ENCODE results near the gene NEUROG2.
"Not testable (repeated sequence)": the region's sequence is repeated elsewhere in the genome, so short reads cannot be mapped to it uniquely, and the experiment has no call there.

Gene NEUROG2

DNA sequence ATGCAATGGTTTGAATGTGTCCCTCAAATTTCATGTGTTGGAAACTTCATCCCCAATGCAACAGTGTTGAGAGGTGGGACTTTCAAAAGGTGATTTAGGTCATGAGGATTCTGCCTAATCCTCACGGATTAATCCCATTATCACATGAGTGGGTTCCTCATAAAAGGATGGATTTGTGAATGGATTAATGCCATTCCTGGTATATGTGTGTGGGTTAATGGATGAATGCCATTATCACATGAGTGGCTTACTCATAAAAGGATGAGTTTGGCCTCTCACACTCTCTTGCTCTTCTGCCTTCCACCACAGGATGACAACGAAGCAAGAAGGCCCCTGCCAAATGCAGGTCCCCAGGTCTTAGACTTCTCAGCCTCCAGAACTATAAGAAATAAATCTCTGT is 30.5 kb upstream of the NEUROG2 start:
- H3K79me2 ChIP-seq (ENCODE audit: control insufficient read depth, insufficient read depth, low read length, unreplicated experiment), result no peaks in the 10 kb centered on the region
- no peaks in the 10 kb centered on the region for H3K36me3 ChIP-seq (ENCODE audit: insufficient read depth, low read length)
- H3K27me3 ChIP-seq (ENCODE audit: insufficient read depth, low read length), result no peaks in the 10 kb centered on the region
- H2AFZ ChIP-seq (ENCODE audit: low read length, unreplicated experiment), result no peak overlapping the region
- no peak overlapping the region for H3K27ac ChIP-seq (ENCODE audit: low read depth, low read length)
- H3K4me3 ChIP-seq (ENCODE audit: low read depth, low read length), result no peak overlapping the region
- peaks cover 10% of the 10 kb centered on the region for H3K4me1 ChIP-seq (ENCODE audit: control insufficient read depth, insufficient read depth, low read length, unreplicated experiment)

DNA sequence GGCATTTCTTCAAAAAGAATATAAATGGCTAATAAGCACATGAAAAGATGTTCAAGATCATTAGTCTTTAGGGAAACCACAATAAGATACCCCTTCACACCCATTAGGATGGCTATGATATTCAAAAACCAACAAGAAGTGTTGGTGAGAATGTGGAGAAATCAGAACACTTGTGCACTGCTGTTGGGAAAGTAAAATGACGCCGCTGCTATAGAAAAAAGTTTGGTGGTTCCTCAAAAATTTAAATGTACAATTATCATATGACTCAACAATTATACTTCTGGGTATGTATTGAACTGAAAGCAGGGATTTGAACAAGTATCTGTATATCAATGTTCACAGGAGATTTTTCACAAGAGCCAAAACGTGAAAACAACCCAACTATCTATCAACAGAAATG is 29.4 kb upstream of the NEUROG2 start:
- H3K4me3 ChIP-seq (ENCODE audit: low read depth, low read length), result no peak overlapping the region
- no peaks in the 10 kb centered on the region for H3K79me2 ChIP-seq (ENCODE audit: control insufficient read depth, insufficient read depth, low read length, unreplicated experiment)

DNA sequence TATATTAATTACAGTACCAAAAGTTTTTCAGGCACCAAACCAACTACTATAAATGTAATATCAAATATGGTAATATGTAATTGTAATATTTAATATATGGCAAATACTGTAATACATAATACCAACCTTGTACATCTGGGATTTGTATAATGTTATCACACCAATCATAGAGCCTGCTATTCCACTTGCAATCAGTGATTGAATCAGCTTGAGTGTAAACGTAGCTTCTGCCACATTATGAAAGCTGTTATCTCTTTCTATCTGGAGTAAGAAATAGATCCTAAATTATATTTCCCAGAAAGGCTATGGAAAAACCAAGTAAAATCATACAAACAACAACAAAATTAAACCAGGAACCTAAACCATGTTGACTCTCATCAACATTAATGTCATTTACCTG is 24.7 kb upstream of the NEUROG2 start:
- H2AFZ ChIP-seq (ENCODE audit: low read length, unreplicated experiment), result no peak overlapping the region
- no peak overlapping the region for H3K4me3 ChIP-seq (ENCODE audit: low read depth, low read length)
- no peaks in the 10 kb centered on the region for H3K36me3 ChIP-seq (ENCODE audit: insufficient read depth, low read length)

More for the DNA sequence above, 29.4 kb upstream of the NEUROG2 start:
- no peaks in the 10 kb centered on the region for H3K27me3 ChIP-seq (ENCODE audit: insufficient read depth, low read length)
- no peak overlapping the region for H2AFZ ChIP-seq (ENCODE audit: low read length, unreplicated experiment)
- H3K4me1 ChIP-seq (ENCODE audit: control insufficient read depth, insufficient read depth, low read length, unreplicated experiment), result no peaks in the 10 kb centered on the region
- no peaks in the 10 kb centered on the region for H3K36me3 ChIP-seq (ENCODE audit: insufficient read depth, low read length)
- no peak overlapping the region for H3K27ac ChIP-seq (ENCODE audit: low read depth, low read length)

GRCh38 chr4:112536123-112536522 is 20.1 kb upstream of the NEUROG2 start:
- Histone ChIP-seq H3K36me3 (ENCODE audit: insufficient read depth, low read length) (no peaks in the 10 kb centered on the region), H3K4me3 (ENCODE audit: low read depth, low read length) (no peak overlapping the region), H3K27me3 (ENCODE audit: insufficient read depth, low read length) (no peaks in the 10 kb centered on the region), H3K27ac (ENCODE audit: low read depth, low read length) (no peak overlapping the region), H3K79me2 (ENCODE audit: control insufficient read depth, insufficient read depth, low read length, unreplicated experiment) (no peaks in the 10 kb centered on the region), H2AFZ (ENCODE audit: low read length, unreplicated experiment) (no peak overlapping the region), H3K4me1 (ENCODE audit: control insufficient read depth, insufficient read depth, low read length, unreplicated experiment) (peaks cover 5% of the 10 kb centered on the region)

More for the DNA sequence above, 24.7 kb upstream of the NEUROG2 start:
- no peak overlapping the region for H3K27ac ChIP-seq (ENCODE audit: low read depth, low read length)
- H3K79me2 ChIP-seq (ENCODE audit: control insufficient read depth, insufficient read depth, low read length, unreplicated experiment), result no peaks in the 10 kb centered on the region
- H3K27me3 ChIP-seq (ENCODE audit: insufficient read depth, low read length), result no peaks in the 10 kb centered on the region
- H3K4me1 ChIP-seq (ENCODE audit: control insufficient read depth, insufficient read depth, low read length, unreplicated experiment), result peaks cover 5% of the 10 kb centered on the region

DNA sequence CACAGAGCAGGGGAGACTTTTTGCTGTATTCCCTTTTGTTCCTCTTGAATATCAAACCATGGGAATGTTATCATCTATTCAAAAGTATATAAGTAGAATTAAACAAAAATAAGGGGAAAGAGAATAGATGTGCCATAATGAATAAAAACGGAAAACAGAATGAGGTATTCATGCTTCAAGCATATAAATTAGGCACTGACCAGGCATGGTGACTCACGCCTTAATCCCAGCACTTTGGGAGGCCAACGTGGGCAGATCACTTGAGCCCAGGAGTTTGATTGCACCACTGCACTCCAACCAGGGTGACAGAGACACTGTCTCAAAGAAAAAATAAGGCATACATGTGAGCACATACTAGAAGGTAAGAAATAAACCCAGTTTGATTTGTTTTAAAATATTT is 16.3 kb upstream of the NEUROG2 start:
- no peak overlapping the region for H2AFZ ChIP-seq (ENCODE audit: low read length, unreplicated experiment)
- H3K79me2 ChIP-seq (ENCODE audit: control insufficient read depth, insufficient read depth, low read length, unreplicated experiment), result no peaks in the 10 kb centered on the region
- H3K4me3 ChIP-seq (ENCODE audit: low read depth, low read length), result no peak overlapping the region
- H3K27ac ChIP-seq (ENCODE audit: low read depth, low read length), result no peak overlapping the region
- H3K4me1 ChIP-seq (ENCODE audit: control insufficient read depth, insufficient read depth, low read length, unreplicated experiment), result no peaks in the 10 kb centered on the region
- H3K27me3 ChIP-seq (ENCODE audit: insufficient read depth, low read length), result 0 out of 2 replicates have a peak, but pooled peaks cover 4% of the 10 kb centered on the region
- H3K36me3 ChIP-seq (ENCODE audit: insufficient read depth, low read length), result no peaks in the 10 kb centered on the region

DNA sequence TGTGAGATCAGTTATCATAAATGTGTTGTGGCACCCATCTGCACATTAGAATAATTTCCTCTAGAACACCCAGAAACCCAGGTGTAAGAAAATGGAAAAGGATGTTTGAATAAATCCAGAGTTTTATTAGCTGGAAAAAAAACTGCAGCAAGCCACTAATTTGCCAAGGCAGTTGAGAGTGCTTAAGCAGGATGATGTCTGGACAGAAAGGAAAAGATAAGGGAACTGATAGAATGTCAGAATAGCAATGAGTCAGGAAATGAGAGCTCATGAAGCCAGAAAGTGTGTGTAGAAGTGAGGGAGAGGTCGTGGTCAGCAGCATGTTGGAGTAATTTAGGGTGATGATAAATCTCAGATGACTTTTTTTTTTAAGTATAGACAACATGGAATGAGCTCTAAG is 15.2 kb upstream of the NEUROG2 start:
- no peak overlapping the region for H2AFZ ChIP-seq (ENCODE audit: low read length, unreplicated experiment)
- H3K27ac ChIP-seq (ENCODE audit: low read depth, low read length), result no peak overlapping the region
- H3K79me2 ChIP-seq (ENCODE audit: control insufficient read depth, insufficient read depth, low read length, unreplicated experiment), result no peaks in the 10 kb centered on the region
- no peaks in the 10 kb centered on the region for H3K36me3 ChIP-seq (ENCODE audit: insufficient read depth, low read length)
- H3K4me3 ChIP-seq (ENCODE audit: low read depth, low read length), result no peak overlapping the region
- H3K4me1 ChIP-seq (ENCODE audit: control insufficient read depth, insufficient read depth, low read length, unreplicated experiment), result no peaks in the 10 kb centered on the region
- H3K27me3 ChIP-seq (ENCODE audit: insufficient read depth, low read length), result peaks cover 9% of the 10 kb centered on the region; the same call in 1 of the 2 replicates

DNA sequence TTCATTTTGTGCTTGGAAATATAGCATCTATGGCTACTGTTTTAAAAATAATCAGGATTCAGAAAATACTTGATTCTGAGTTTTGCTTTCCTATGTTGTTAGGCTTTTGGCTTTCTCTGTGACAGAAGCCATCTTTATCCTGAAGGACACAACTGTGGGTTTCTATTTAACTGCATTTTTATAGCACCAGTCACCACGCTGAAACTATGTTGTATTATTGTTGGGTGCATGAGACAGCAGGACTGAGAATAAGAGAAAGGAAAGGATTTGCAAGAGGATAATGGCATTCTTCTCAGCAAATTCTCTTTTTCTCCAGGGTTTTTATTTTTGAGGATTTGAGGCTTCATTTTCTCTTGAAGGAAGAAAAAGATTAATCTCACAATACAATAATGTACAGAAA is 10.1 kb upstream of the NEUROG2 start:
- no peak overlapping the region for H2AFZ ChIP-seq (ENCODE audit: low read length, unreplicated experiment)

DNA sequence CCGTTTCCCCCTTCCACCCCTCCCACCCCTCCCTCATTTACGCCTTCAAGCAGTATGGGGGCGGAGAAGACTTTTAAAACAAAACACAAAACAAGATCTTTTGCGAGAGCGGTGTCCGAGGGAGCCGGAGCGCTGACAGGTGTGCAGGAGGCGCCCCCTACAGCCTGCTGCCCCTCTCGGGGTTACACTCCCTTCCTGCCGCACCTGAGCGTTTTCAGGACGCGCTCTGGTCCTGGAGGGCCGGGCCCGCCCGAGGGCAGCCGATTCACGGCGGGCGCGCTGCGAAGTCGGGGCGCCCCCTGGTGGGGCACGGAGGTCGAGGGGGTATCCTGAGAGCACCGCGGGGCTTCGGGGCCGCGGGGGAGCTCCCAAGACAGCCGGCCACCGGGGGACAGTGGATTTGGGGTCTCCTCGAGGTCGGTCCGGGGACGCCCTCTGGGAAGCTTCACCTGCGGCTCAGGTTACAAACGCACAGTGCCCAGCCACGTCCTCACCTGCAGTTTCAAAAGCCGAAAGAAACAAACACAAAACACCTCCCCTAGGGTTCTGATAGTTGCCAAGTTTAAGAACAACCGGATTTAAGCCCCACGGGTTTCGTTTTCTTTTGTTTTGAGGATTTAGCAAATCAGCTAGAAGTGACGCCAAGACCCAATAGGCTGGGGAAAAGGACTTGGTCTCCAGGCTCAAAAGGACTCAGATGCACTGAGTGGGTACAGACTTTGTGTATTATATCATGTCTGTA is 8.0 kb upstream of the NEUROG2 start:
- H3K27ac ChIP-seq (ENCODE audit: low read depth, low read length), result no peak overlapping the region
- H3K4me3 ChIP-seq (ENCODE audit: low read depth, low read length), result peak overlapping the region; percentile 55
- H3K4me1 ChIP-seq (ENCODE audit: control insufficient read depth, insufficient read depth, low read length, unreplicated experiment), result no peaks in the 10 kb centered on the region
- no peaks in the 10 kb centered on the region for H3K79me2 ChIP-seq (ENCODE audit: control insufficient read depth, insufficient read depth, low read length, unreplicated experiment)
- H3K27me3 ChIP-seq (ENCODE audit: insufficient read depth, low read length), result peaks cover 80% of the 10 kb centered on the region
- no peaks in the 10 kb centered on the region for H3K36me3 ChIP-seq (ENCODE audit: insufficient read depth, low read length)
- no peak overlapping the region for H2AFZ ChIP-seq (ENCODE audit: low read length, unreplicated experiment)

More for the DNA sequence above, 10.1 kb upstream of the NEUROG2 start:
- peaks cover 59% of the 10 kb centered on the region for H3K27me3 ChIP-seq (ENCODE audit: insufficient read depth, low read length)
- H3K4me3 ChIP-seq (ENCODE audit: low read depth, low read length), result no peak overlapping the region
- H3K27ac ChIP-seq (ENCODE audit: low read depth, low read length), result no peak overlapping the region
- H3K36me3 ChIP-seq (ENCODE audit: insufficient read depth, low read length), result no peaks in the 10 kb centered on the region
- H3K79me2 ChIP-seq (ENCODE audit: control insufficient read depth, insufficient read depth, low read length, unreplicated experiment), result no peaks in the 10 kb centered on the region
- no peaks in the 10 kb centered on the region for H3K4me1 ChIP-seq (ENCODE audit: control insufficient read depth, insufficient read depth, low read length, unreplicated experiment)

GRCh38 chr4:112523008-112523721 is 7.2 kb upstream of the NEUROG2 start:
- H3K36me3 ChIP-seq (ENCODE audit: insufficient read depth, low read length), result no peaks in the 10 kb centered on the region
- peak overlapping the region; percentile 9 for H2AFZ ChIP-seq (ENCODE audit: low read length, unreplicated experiment)
- H3K79me2 ChIP-seq (ENCODE audit: control insufficient read depth, insufficient read depth, low read length, unreplicated experiment), result no peaks in the 10 kb centered on the region
- no peak overlapping the region for H3K27ac ChIP-seq (ENCODE audit: low read depth, low read length)
- H3K27me3 ChIP-seq (ENCODE audit: insufficient read depth, low read length), result peaks cover 86% of the 10 kb centered on the region
- no peaks in the 10 kb centered on the region for H3K4me1 ChIP-seq (ENCODE audit: control insufficient read depth, insufficient read depth, low read length, unreplicated experiment)
- H3K4me3 ChIP-seq (ENCODE audit: low read depth, low read length), result peak overlapping the region; percentile 55

- not testable (repeated sequence) for H3K4me1 ChIP-seq (ENCODE audit: control insufficient read depth, insufficient read depth, low read length, unreplicated experiment); H3K4me3 ChIP-seq (ENCODE audit: low read depth, low read length); H3K79me2 ChIP-seq (ENCODE audit: control insufficient read depth, insufficient read depth, low read length, unreplicated experiment); H3K27ac ChIP-seq (ENCODE audit: low read depth, low read length); H3K36me3 ChIP-seq (ENCODE audit: insufficient read depth, low read length); H2AFZ ChIP-seq (ENCODE audit: low read length, unreplicated experiment)
- H3K27me3 ChIP-seq (ENCODE audit: insufficient read depth, low read length), result peaks cover 91% of the 10 kb centered on the region
Measured at GRCh38 chr4:112522431-112522830, 6.5 kb upstream of the NEUROG2 start.

Measured in ACC112 (cell line).